ENCODE measurements around the gene CES3. TPM values are rescaled to one million over a fixed set of nuclear protein-coding genes. Genes with fewer than 3 reads are reported as not detected.

The CES3 gene
- total RNA-seq, 4 donors from 2014 or later = 28.9 to 227 (median 161) TPM

DNA sequence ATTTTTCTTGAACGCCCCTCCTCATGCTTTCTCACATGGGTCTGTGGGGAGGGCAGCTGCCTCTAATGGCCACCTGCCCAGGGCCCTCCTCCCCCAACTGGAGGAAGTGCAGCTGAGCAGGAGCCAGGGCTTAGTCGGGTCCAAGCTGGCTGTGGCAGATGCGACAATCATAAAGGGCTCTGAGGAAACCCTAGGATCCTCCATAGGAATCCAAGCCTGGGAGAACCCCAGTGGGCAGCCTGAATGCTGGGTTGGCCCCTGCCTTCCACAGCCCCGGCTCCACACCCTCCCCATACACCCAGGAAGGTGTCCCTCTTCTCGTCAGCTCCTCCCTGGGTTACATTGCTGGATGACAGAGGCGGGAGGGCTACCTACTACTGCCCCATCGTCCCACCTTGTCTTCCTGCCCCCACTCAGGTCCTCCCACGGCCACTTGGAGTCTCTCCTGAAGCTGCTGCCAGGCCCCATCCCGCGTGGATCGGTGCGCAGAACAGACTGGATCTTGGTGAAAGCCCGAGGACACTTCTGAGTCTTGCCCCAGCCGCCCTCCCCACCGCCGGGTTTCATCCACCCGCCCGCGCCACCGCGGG lies 52.3 kb downstream of the CES3 start:
- TF ChIP-seq POLR2A (IDR thresholded peaks at IDR 0.05) = no peak
- TF ChIP-seq, protein P1, sequence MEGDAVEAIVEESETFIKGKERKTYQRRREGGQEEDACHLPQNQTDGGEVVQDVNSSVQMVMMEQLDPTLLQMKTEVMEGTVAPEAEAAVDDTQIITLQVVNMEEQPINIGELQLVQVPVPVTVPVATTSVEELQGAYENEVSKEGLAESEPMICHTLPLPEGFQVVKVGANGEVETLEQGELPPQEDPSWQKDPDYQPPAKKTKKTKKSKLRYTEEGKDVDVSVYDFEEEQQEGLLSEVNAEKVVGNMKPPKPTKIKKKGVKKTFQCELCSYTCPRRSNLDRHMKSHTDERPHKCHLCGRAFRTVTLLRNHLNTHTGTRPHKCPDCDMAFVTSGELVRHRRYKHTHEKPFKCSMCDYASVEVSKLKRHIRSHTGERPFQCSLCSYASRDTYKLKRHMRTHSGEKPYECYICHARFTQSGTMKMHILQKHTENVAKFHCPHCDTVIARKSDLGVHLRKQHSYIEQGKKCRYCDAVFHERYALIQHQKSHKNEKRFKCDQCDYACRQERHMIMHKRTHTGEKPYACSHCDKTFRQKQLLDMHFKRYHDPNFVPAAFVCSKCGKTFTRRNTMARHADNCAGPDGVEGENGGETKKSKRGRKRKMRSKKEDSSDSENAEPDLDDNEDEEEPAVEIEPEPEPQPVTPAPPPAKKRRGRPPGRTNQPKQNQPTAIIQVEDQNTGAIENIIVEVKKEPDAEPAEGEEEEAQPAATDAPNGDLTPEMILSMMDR (IDR thresholded peaks at IDR 0.05) = no peak
- Histone ChIP-seq H3K9me3 (no peaks in the 10 kb centered on the region), H3K27ac (peak overlapping the region in 3 of 4 donors; percentile 6 to 62 (median 49)), H3K27me3 (peaks cover 0 to 5% of the 10 kb centered on the region in 2 donors), H3K36me3 (no peaks in the 10 kb centered on the region), H3K4me3 (peak overlapping the region; percentile 44 to 70 (median 62)), H3K4me1 (peaks cover 0 to 18% (median 14%) of the 10 kb centered on the region in 4 donors)
- no peak for DNase-seq

DNA sequence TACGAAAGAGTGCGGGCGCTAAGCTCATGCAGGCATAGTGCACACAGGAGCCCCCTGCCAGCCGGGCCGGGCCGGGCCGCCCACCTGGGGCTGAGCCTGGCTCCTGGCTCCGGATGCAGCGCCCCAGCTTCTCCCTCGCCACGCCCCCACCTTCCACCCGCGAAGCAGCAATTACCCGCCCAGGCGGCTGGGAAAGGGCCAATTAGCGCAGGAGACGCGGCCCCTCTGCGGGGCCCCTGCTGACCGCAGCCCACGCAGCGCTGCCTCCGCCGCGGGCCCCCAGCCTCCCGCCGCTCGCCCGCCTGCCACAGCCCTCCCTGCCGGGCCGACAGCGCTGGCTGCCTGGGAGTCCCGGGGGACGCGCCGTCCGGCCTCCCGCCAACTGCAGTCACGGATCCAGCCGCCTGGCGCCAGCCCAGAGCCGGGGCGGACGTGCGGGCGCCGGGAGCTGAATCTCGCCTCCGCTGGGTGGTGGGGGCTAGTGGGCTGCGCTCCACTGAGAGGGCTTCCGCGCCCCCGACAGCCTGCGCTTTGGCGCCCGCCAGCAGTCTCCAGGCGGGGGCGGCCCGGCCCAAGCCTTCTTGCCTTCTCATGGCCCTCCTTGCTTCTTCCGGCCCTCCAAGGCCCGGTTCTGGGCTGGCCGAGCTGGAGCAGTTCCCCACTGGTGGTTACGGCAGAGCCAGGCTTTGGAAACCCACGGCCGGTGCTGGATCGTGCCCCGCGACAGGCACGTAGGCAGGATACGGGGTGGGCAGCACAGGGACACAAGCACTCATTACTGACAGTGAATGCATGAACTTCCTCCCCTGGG lies 53.0 kb downstream of the CES3 start:
- no peaks in the 10 kb centered on the region for H3K9me3 ChIP-seq
- peak overlapping the region; percentile 44 to 70 (median 62) for H3K4me3 ChIP-seq
- TF ChIP-seq, protein P1 (IDR thresholded peaks at IDR 0.05) = peak in 4 of 6 experiments; percentile 12 to 43 (median 40)
- no peak for TF ChIP-seq POLR2A (IDR thresholded peaks at IDR 0.05)
- peak overlapping the region; percentile 0 to 62 (median 28) for H3K27ac ChIP-seq
- peaks cover 0 to 18% (median 14%) of the 10 kb centered on the region in 4 donors for H3K4me1 ChIP-seq
- DNase-seq = peak; percentile 50 to 76 (median 74)
- no peaks in the 10 kb centered on the region for H3K36me3 ChIP-seq
- peaks cover 0 to 5% of the 10 kb centered on the region in 2 donors for H3K27me3 ChIP-seq

DNA sequence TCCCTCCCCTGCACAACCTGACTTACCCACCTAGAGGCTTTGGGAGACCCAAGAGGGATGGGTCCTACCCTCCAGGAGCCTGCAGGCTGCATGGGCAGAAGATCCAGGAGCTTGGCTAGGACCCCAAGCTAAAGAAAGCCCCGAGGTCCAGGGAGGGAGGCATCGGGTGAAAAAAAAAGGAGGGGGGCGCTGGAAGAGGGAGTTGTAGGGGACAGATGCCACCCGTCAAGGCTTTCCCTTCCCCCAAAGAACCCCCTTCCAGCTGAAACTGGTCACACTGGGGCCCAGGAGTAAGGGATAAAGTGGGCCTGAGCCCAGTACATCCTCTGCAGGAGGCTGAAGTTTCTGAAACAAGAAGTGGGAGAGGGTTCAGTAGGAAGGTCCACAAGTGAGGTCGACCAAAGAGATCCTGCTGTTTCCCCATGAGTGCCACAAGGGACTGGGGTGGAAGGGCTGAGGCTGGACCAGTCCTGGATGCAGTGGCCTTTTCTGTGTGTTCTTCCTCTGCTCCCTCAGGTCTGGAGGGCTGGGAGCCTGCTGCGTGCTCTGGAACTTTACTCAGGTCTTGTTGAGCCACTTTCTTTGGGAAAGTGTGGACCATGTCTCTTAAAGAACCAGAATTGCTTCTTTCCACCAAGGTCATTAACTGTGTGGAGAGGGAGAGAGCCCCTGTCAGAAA lies 53.7 kb downstream of the CES3 start:
- Histone ChIP-seq H3K4me1 (peaks cover 0 to 18% (median 14%) of the 10 kb centered on the region in 4 donors), H3K27ac (peak overlapping the region in 1 of 4 donors; percentile 49), H3K9me3 (no peaks in the 10 kb centered on the region), H3K27me3 (peaks cover 0 to 5% of the 10 kb centered on the region in 2 donors), H3K4me3 (peak overlapping the region in 3 of 4 donors; percentile 44 to 70 (median 68)), H3K36me3 (no peaks in the 10 kb centered on the region)
- DNase-seq = peak in 2 of 3 donors; percentile 32 to 39
- TF ChIP-seq, protein P1 (IDR thresholded peaks at IDR 0.05) = no peak

DNA sequence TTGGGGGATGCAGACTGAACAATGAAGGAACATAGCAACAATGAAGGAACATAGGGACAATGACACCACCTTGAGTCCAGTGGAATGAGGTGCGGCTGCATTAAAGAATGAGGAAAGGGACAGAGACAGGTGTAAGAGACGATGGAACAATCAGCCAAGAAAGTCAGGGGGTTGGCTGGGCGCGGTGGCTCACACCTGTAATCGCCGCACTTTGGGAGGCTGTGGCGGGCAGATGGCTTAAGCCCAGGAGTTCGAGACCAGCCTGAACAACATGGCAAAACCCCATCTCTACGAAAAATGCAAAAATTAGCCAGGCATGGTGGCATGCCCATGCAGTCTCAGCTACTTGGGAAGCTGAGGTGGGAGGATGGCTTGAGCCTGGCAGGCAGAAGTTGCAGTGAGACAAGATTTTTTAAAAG lies 54.3 kb downstream of the CES3 start:
- H3K9me3 ChIP-seq = no peaks in the 10 kb centered on the region
- no peak overlapping the region for H3K27ac ChIP-seq
- peaks cover 0 to 5% of the 10 kb centered on the region in 2 donors for H3K27me3 ChIP-seq
- peak in 2 of 3 donors; percentile 19 to 34 for DNase-seq
- no peaks in the 10 kb centered on the region for H3K36me3 ChIP-seq
- H3K4me3 ChIP-seq = no peak overlapping the region
- peaks cover 0 to 18% (median 14%) of the 10 kb centered on the region in 4 donors for H3K4me1 ChIP-seq
- no peak for TF ChIP-seq POLR2A (IDR thresholded peaks at IDR 0.05)
- TF ChIP-seq, protein P1 (IDR thresholded peaks at IDR 0.05) = peak in 1 of 6 experiments; percentile 17

DNA sequence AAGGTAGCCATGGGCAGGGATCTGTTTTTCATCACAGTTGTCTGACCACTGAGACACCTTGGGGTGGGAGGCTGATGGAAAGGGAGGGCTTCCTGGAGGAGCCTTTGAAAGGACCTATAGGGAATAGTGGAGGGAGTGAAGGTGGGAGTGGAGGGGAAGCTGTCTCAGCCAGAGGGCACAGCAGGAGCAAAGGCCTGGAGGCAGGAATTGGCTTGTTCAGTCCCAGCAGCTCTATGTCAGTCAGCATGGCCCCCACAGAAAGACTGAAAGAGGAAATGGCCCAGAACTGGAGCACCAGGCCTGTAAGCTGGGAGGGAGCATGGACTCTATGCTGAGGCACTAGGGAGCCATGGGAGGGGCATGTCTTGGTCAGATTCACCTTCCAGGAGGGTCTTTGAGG lies 55.1 kb downstream of the CES3 start:
- Histone ChIP-seq H3K4me1 (peaks cover 0 to 18% (median 14%) of the 10 kb centered on the region in 4 donors), H3K9me3 (no peaks in the 10 kb centered on the region), H3K27me3 (peaks cover 0 to 5% of the 10 kb centered on the region in 2 donors), H3K4me3 (no peak overlapping the region), H3K27ac (no peak overlapping the region), H3K36me3 (no peaks in the 10 kb centered on the region)
- no peak for TF ChIP-seq POLR2A (IDR thresholded peaks at IDR 0.05)
- TF ChIP-seq, protein P1 (IDR thresholded peaks at IDR 0.05) = no peak
- peak in 2 of 3 donors; percentile 20 to 23 for DNase-seq
